ENCODE results near the gene RAD51B. TPM values are rescaled to one million over a fixed set of nuclear protein-coding genes. Genes with fewer than 3 reads are reported as not detected.

RAD51B gene
- total and polyA plus RNA-seq, 2 of the 13 experiments (the other 11 are each of a cell fraction or from before 2014, with no cell fraction given): 7.0 to 9.5 TPM

DNA sequence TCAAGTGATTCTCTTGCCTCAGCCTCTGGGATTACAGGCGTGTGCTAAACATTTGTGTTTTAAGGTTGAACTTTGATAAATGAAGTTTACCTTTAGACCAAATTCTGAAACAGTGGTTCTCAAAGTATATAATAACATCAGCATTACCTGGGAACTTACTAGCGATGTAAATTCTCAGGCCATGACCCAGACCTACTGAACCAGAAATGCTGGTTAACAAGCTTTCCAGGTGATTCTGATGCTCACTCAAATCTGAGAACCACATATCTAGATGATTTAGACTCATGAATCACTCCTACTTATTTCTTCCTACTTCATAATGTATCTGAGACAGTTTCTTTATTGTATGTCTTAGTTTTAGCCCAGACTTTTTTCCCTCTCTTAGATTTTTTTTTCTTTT, 43.6 kb downstream of the RAD51B start:
- Histone ChIP-seq H2AFZ (ENCODE audit: low read length) (no peak overlapping the region), H3K9me3 (ENCODE audit: low read length) (no peaks in the 10 kb centered on the region), H3K4me2 (ENCODE audit: low read depth, low read length) (no peak overlapping the region), H3K36me3 (replicated peaks in 1 of 2; ENCODE audit: control insufficient read depth in 1 of 2, insufficient read depth in 2 of 2, low read length in 2 of 2) (peaks cover 0 to 3% of the 10 kb centered on the region in 2 experiments; a peak in 2 of 5 replicates), H3K27ac (ENCODE audit: extremely low read length, insufficient read depth, low read length) (no peak overlapping the region), H3K79me2 (ENCODE audit: insufficient read depth, low read length) (no peaks in the 10 kb centered on the region), H3K4me1 (ENCODE audit: insufficient read depth, low read length) (no peaks in the 10 kb centered on the region), H3K9ac (ENCODE audit: insufficient read depth, low read depth, low read length) (no peak overlapping the region), H3K27me3 (ENCODE audit: control insufficient read depth in 1 of 2, insufficient read depth in 2 of 2, low read length in 2 of 2) (no peaks in the 10 kb centered on the region), H4K20me1 (ENCODE audit: insufficient read depth, low read length) (no peaks in the 10 kb centered on the region), H3K4me3 (replicated peaks in 1 of 3; ENCODE audit: insufficient read depth in 1 of 3, low read depth in 2 of 3, low read length in 3 of 3) (no peak overlapping the region)
- ATAC-seq (no peak), FAIRE-seq (no peak), DNase-seq (ENCODE audit: low spot score) (no peak)
- CTCF ChIA-PET (ENCODE audit: low intra/inter-chr PET ratio, low total read pairs): no interaction called here
- 99% methylated on average over 2 of the region's 2 CpGs for WGBS (ENCODE audit: low lambda C conversion rate)
- intact Hi-C loops (cut with micrococcal nuclease; ENCODE audit: unreplicated experiment) (no loop called here), in situ Hi-C loops (cut with HindIII; ENCODE audit: extremely low pct_ligation_motif_present, low pct_unique_long_range_greater_than_20kb) (no loop called here)
- POLR2A ChIA-PET: no interaction called here
- BruUV-seq (replicated peaks): no TSS peak
- TF ChIP-seq ZNF329 (CRISPR knock-in tag; IDR thresholded peaks at IDR 0.05; ENCODE audit: low read depth) (no peak), FOXJ3 (CRISPR knock-in tag; IDR thresholded peaks at IDR 0.05; ENCODE audit: borderline replicate concordance) (no peak), U2AF2 (IDR thresholded peaks at IDR 0.05; ENCODE audit: low read depth, low read length) (no peak), RBM22 (optimal IDR thresholded peaks at IDR 0.05; ENCODE audit: low read length) (no peak), ZSCAN12 (CRISPR knock-in tag; IDR thresholded peaks at IDR 0.05) (no peak), ZNF30 (CRISPR knock-in tag; IDR thresholded peaks at IDR 0.05) (no peak), IKZF1 (IDR thresholded peaks at IDR 0.05) (no peak), REXO4 (CRISPR knock-in tag; IDR thresholded peaks at IDR 0.05; ENCODE audit: borderline replicate concordance) (no peak), MATR3 (CRISPR knock-in tag; IDR thresholded peaks at IDR 0.05) (no peak), MTF1 (CRISPR knock-in tag; IDR thresholded peaks at IDR 0.05) (no peak), KDM6A (CRISPR knock-in tag; IDR thresholded peaks at IDR 0.05; ENCODE audit: low read depth) (no peak), NAIF1 (CRISPR knock-in tag; IDR thresholded peaks at IDR 0.05; ENCODE audit: borderline replicate concordance) (no peak)
- TF ChIP-seq, protein P1, sequence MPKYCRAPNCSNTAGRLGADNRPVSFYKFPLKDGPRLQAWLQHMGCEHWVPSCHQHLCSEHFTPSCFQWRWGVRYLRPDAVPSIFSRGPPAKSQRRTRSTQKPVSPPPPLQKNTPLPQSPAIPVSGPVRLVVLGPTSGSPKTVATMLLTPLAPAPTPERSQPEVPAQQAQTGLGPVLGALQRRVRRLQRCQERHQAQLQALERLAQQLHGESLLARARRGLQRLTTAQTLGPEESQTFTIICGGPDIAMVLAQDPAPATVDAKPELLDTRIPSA (CRISPR knock-in tag; IDR thresholded peaks at IDR 0.05; ENCODE audit: borderline replicate concordance): no peak

All from HepG2 (cell line).